HG03520 (cell line): ENCODE results near the gene RASEF.

ENCODE experiments used
- ATAC-seq: cut with Tn5 transposase; IDR thresholded peaks from one replicate; pipeline ENCODE4 v1.9.1; 2021; ENCODE audit warnings: mild to moderate bottlenecking, moderate library complexity; ENCODE audit not compliant: unreplicated experiment

The RASEF gene

DNA sequence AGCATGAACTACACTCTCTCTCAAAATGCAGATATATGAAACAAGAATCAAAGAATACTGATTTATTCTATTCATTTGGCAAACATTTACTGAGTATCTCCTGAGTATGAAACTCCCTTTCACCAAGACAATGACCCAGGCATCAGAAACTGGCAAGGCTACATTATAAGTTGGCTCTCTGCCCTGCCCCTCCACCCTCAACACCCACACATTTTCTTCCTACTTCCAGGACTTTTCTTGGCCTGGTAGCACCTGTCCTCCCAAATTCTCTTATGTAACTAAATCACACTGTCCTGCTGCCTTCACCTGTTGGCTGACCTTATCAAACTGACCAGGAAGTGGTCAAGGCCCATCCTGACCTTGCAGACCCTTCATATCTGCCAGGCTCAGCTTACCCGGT, 3.5 kb downstream of the RASEF start:
- no peak for ATAC-seq

DNA sequence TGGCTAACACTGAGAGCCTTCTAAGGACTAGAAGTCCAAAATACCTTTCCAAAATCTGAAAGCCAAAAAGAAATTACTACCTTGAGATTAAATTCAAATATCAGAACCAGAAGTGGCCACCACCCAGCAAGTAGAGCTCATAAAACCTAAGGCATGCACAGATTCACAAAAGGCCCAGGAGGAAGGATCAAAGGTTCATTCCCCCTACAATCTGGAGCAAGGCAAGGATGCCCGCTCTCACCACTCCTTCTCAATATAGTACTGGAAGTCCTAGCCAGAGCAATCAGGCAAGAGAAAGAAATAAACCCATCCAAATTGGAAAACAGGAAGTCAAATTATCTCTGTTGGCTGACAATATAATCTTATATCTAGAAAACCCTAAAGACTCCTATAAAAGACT, 6.0 kb downstream of the RASEF start:
- ATAC-seq, result no peak

DNA sequence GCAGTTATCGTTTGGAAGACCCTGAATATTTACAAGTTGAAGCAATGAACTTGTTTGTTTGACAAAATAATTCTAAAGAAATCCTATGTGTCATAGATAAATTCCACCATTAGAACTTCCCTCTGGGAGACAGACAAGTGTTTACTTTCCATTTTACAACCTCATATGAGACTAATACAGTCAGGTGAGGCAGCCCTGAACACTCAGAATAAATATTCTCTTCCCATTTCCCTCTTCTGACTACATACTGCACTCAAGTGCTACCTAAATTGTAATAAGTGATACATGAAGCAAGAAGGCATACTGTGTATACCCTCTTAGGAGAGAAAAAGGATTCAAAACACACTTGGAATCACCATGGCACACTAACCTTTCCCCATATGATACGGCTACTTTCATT, 6.8 kb downstream of the RASEF start:
- no peak for ATAC-seq

DNA sequence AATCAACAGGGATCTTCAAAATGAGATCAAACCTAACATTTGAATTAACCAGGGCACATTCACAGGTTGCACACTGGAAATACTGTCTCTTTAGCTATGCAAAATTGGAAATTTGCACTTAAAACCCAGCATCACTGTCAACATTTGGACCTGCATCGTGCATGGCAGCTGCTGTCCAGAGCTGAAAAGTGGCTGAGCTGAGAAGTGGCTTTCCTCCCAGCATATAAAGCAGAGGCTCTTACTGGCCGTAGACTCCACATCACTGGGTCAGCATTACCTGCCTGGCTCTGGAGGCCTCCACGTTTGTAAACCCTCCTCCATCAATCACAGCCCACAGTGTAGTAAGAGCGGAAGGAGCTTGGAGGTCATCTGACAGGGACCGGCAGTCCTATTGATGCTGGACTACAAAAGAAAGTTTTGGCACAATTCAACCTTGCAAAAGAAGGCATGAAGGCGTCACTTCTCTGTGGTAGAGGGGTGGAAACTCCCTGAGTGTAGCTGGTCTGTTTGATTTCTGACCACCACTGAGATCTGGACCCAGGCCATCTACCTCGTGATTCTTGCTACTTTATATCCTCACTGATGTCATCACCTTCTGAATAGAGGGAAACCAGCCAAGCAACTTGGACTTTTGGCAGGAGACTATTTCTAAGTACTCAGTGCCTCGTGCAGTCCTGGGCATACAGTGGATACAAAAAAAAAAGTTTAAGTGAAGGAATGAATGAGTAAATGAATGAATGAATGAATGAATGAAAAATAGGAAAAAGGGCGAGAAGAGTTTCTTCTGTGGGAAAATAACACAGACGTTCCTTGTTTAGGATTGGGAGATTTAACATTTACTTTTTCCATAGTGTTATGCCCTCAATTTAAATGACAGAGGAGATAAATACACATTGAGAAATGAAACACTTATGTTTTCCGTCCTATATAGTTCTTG, 14.8 kb downstream of the RASEF start:
- no peak for ATAC-seq

DNA sequence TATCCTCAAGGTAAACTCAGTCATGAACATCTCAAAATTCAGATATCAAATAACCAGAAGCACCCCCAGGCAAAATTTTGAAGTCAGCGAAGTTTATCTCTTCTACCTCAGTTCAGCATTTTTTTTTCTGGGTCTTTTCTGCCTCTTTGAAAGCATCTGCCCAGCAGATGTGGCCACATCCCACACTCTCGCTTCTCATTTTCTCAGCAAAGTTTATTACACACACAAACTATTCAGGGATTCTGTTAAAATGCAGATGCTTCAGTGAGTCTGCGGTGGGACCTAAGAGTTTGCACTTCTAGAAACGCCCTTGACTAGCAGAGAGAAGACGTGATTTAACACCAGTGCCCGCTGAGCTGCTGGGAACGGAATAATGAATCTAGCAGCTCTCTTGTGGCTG, 19.3 kb downstream of the RASEF start:
- ATAC-seq, result no peak

DNA sequence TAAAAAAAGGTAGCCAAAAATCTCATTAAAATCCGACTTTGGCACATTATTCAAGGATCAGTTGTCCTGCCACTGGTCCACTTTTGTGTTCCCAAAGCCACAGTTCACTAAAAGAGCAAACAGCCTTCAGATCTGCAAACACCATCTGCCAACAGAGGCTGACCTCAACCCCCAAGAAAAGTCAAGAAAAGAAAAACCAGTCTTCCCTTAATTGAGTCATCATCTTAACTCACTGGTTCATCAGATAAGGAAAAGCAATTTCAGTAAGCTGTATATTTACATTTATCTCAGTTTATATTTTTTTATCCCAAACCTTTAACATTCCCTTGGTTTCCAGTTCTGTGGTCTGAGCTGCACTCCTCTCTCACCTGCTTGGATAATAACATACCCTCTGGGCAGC, 21.2 kb downstream of the RASEF start:
- ATAC-seq, result no peak

DNA sequence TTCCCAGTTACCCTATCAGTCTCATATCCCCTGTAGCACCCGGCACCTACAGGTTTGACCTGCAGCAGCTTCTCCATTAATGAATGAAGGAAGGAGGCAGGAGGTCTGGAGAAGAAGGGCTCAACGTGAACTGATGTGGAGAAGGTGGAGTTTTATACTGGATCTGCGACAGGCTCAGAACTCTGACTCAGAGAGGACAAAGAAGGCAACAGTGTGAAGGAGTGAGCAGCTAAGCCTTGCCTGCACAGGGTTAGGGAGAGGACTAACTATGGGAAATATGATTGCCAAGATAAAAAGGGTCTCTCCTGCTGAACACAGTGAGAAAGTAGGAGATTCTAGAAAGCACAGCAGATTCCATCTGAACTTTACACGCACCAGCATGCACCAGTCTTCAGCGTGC, 23.6 kb downstream of the RASEF start:
- no peak for ATAC-seq

DNA sequence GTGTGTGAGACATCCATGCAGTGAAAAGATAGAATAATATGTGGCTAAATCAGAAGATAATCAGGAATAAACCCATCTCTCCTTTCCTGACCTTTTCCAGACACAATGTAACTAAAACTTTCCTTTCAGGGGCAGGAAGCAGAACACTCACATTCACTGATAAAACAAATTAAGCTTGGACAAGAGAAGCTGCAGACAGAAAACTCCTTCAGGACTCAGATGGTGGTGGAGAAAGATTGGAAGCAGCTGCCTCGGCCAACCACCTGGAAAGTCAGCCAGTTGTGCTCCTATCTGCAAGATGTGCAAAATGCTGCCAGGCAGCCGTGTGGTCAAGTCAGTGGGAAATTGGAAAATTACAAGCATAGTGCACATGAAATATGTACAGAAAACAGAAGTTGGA, 26.9 kb downstream of the RASEF start:
- ATAC-seq, result no peak

DNA sequence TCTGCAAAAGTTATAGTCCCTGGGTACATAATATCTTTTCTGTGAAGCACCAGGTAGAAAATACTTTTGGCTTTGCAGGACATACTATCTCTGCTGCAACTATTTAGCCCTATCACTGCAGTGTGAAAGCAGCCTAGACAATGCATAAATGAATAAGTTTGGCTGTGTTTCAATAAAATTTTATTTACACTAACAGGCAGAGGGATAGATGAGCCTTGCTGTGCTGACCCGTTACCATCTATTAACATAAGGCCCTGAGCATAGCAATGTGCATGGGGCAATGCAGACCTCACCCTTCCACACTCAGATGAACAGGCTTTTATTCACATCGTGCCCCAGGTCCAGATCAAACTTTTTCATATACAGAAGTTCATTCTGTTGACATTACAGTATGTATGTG, 27.8 kb downstream of the RASEF start:
- ATAC-seq, result no peak

DNA sequence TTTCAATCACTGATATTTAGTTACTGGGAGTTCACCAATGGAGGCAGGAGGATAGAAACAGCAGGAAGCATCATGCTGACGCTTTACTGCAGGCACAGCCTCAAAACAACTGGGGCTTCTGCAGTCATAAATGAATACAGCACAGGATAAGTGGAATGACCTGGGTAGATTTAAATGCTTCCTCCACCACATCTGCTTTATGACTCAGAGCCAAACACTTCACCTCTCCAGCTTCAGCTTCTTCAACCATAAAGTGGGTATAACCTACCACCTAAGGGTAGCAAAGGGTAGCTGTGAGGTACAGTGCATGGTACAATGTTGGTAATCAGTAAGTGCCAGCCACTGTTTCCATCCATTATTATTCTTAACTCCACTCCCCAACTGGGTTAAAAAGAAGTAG, 28.4 kb downstream of the RASEF start:
- no peak for ATAC-seq

DNA sequence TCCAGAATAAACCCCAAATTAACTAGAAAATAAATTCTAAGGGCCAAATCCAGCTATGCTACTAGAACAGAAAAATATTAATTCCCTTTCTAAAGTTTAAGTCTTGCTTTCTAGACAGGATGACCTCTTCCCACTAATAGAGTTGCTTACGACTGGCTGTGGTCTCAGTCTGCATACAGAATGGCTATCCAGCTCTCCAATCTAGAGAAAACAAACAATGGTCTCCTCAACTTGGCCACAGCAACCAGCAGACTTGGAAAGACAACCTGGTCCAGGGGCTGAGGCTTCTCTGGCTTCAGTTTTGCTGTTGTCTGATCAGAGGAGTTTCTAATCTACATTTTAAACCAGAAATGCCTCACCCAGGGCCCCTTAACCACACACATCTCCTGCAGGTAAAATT, 28.9 kb downstream of the RASEF start:
- ATAC-seq, result no peak

DNA sequence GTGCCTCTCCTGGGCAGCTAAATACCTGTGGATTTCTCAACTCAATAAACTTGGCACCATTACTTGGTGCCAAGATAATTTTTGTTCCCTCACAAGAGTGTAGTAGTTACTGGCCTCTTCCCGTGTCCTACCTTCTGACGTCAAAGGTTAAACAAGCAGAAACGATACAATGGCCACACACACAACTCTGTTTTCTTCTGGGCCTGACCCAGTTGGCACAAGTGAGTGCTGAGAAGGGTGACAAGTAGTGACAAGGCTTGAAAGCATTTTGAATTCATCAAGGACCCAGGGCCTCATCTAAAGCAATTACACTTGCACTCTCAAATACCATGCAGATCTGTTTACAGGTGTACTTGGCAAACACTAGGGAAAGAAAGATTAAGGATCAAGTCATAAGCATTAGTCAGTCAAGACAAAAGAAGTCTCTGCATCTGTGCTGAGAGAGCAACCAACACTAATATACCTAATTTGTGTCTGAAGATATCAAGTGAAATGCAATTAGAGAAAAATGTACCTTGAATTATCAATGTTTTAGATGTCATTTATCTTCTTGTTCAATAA, 30.8 kb downstream of the RASEF start:
- ATAC-seq, result no peak

DNA sequence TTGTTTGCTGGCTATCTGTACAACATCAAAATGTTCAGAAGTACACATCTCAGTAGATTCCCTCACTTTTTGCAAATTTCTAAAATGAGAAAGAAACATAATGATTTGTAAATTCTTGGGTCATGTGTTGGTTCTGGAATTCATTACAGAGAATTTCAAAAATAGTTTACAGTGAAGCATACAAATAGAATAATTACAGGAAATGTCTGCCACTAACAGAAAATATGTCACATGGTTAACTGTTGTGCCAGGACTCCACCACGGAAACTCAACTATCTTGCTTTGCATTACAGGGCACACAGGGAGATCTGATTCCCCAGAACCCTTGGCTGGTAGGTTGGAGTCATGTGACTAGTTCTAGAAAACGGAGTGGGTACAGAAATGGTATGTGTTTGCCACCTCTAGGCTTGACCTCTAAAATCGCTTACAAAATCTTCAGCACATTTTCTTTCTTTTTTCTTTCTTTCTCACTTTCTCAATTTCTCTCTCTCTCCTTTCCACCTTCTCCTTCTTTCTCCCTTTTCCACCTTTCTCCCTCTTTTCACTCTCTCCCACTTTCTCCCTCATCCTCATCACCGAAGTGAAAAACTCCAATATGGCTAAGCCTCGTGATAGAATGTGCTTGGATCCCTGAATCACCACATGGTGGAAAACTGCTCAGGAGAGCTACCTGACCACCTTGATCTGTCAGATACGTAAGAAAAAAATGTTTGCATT, 32.4 kb downstream of the RASEF start:
- no peak for ATAC-seq

DNA sequence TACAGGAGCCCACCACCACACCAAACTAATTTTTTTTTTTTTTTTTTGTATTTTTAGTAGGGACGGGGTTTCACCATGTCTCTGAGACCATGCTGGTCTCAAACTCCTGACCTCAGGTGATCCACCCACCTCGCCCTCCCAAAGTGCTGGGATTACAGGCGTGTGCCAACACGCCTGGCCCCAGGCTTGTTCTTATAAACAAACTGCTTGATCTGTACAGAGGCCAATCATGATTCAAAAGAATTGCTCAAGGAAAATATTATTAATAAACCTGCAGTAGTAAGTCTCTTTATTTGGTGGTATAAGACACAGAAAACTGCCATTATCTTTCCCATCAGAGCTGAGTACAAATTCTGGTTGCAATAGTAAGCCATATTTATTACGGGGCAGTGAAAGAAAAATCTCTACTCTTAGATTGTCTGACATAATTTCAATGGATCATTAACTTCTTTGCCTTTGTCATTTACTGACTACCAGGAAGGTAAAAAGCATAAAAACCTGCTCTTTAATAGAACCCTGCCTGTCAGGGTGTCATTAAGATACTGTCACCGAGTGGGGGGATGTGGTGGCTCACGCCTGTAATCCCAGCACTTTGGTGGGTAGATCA, 33.3 kb downstream of the RASEF start:
- no peak for ATAC-seq

DNA sequence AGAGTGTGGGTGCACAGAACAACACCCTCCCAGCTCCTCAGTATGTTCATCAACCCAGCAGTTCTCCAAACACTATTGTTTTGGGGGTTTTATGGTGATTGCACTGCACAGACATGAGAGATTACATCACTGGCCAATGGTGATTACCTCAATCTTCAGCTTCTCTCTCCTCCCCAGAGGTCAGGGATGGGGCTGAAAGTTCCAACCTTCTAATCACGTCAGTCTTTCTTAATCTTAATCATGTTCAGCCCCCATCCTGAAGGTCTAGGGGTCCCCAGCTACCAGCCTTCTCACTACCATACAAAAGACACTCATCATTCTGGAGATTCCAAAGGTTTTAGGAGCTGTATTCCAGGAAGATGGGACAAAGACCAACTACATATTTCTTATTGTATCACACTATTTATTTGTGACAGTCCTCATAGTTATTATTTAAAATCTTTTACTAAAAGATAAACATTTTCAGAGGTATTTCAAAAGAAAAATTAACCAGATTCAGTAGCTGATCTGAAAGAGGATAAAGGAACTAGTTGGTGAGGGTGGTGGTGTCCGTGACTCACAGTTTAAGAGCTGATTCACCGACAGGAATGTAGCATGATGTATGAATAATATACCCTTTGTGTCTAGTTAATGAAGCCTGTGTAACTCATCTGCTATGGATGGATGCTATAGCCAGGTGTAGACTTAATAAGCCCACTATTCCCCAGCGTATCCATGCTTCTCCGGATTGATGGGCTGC, 35.6 kb downstream of the RASEF start:
- ATAC-seq, result no peak

DNA sequence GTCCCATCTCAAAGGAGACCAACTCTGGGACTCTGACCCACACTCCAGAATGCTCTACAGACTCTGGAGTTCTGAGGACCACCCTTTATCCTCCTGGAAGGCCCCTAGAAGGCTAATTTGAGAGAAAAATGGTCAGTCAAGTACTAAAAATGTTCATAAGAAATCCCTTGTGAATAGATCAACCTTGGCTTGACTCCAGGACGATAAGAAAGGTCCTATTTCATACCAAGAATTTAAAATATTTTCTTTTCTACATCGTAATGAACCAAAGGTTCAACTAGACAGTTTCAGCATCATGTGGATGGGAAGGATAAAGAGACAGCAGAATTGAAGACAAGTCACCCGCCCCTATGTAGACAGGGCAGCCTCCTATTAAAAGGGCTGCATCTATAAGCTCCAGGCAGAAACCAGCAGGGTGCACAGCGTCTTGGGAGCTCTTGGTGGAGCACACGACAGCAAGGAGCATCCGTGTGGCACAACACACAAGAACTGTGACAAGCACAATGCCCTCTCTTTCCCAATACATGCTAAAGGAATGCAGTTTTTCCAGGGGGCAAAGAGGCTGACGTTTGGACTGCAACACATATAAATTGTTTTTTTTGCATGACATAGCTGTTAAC, 38.3 kb downstream of the RASEF start:
- no peak for ATAC-seq

DNA sequence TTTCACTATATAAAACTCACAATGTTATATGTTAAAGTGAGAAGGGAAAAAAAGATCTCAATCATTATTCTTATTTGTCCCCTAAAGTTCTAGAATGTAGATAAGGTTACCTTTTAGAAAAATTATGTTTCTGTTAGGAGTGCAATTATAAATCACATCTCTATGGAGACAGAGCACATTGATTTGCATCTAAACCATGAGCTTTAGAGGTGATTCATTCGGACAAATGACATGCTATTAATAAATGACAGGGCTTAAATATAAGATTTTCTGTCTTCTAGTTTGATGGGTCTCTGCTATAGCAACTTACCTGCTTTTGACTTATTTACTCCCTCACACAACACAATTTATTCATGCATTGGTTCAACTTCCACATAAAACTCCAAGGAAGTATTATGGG, 39.8 kb downstream of the RASEF start:
- ATAC-seq, result no peak

DNA sequence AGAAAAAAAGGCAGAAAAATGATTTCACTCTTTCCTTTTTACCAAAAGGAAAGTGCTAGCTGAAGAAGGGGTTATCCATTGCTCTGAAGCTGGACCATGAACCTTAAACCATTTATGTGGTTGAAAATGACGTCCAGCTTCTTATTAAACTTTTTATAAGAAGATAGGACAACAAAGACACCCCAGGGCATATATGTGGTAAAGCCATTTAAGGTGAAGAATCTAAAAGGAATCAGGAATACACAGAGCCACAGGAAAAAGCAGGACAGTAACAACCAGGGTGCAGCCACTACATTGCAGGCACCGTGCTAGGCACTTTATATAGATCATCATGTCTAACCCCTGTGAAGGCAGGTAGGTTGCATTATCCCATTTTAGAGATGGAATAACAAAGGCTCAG, 42.1 kb downstream of the RASEF start:
- no peak for ATAC-seq

DNA sequence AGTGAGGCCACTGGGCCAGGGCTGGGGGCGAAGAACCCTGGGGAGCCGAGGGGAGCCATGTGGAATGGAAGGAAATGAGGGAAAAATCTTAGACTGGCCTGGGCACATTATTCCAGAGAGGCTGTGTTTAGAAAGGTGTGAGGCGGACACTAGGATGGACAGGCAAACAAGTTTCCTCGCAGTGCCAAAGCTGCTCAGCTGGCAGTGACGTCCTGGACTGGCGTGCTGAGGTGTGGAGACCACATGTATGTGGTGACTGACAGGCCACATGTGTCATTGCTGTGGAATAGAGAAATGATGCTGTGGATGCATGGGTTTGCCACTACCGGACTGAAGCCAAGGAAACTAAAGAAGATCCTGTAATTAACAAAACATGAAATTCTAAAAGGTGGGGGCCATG, 42.6 kb downstream of the RASEF start:
- ATAC-seq, result no peak

DNA sequence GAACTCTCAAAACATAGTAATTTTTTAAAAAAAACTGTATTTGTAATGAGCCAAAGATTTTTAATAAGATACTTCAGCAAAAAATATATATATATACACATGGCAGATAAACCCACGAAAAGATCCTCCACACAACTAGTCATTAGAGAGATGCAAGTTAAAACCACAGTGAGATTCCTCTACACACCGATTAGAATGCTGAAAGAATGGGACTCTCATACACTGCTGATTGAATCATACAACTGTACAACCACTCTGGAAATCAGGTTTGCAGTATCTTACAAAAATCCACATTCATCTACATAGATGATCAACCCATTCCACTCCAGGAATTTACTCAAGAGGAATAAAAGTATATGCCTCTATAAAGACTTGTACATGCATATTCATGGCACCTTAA, 43.7 kb downstream of the RASEF start:
- ATAC-seq, result no peak

DNA sequence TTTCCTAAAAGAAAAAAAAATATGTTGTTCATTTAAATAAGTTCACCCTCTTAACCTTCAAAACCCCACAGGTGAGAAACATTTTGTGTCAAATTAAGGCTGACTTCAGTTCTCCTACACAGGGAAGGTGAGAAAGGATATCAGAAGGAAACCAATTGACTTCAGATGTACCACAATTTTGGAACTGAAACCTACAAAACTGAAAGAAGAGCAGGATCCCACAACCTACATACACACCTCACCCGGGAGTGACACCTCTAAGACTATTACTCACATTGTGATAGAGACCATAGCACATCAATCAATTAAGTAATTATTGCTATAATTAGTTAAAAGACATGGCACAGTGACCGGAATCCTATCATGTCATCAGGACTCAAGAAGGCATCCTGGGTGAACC, 47.0 kb downstream of the RASEF start:
- no peak for ATAC-seq
